PFSK-1 (cell line): ENCODE results near the gene TCP1.

ENCODE experiments used
- FOXP2 ChIP-seq: optimal IDR thresholded peaks from 2 replicates; pipeline ENCODE3; 2011; ENCODE audit warnings: borderline replicate concordance, control low read depth, inconsistent platforms; ENCODE audit not compliant: insufficient read depth; ENCODE audit errors: extremely low read length, extremely low read depth
- POLR2AphosphoS5 ChIP-seq: IDR thresholded peaks from 2 replicates; pipeline ENCODE4 v1.6.1; 2012; ENCODE audit warnings: low read depth, mild to moderate bottlenecking, control low read depth, low read length, moderate library complexity
- TAF1 ChIP-seq: IDR thresholded peaks from 2 replicates; pipeline ENCODE4 v1.6.1; 2012; ENCODE audit warnings: low read length, control low read depth, borderline replicate concordance; ENCODE audit not compliant: insufficient read depth
- TF ChIP-seq, protein P1 (sequence below), 2 experiments: IDR thresholded peaks; 2 replicates each; pipeline versions ENCODE4 v1.6.1 to v1.8.0; 2011 to 2012; ENCODE audit warnings: low read depth in 2 of 2, low read length in 2 of 2, control low read depth in 1 of 2, inconsistent platforms in 1 of 2, mild to moderate bottlenecking in 1 of 2, moderate library complexity in 1 of 2; ENCODE audit not compliant: insufficient read depth in 1 of 2

DNA sequence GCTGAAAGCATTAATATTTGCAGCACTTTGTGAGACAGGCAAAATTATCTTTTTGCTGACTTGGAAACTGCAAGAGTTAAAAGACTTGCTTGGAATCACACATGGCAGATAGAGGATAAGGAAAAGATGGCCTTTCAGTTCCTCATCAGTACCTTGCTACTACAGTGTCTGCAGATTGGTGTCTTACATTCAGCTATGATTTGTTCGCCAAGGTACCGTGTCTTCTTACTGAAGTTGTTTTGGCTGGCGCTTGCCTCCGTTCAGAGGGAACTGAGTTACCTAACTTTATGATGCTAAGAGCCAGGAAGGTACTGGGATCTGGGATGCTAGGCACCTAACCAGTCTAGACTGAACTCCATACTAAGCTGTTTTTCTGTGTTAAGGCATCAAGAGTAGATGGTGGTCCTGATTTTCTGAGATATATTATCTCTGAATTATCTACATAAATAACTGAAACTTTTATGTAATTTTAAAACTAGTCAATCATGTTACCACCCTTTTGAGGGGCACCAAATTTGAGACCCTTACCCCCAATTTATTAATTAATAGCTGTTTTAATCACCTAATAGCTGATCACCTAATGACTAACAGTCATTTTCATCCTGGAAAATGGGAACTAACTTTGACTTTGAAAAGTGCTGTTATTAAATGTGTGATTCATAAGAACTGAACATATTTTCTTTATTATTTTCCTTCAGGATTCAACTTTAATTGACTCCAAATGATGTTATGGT lies 59.6 kb downstream of the TCP1 start:
- TF ChIP-seq POLR2AphosphoS5 (no peak), TAF1 (no peak), FOXP2 (no peak)
- TF ChIP-seq, protein P1, sequence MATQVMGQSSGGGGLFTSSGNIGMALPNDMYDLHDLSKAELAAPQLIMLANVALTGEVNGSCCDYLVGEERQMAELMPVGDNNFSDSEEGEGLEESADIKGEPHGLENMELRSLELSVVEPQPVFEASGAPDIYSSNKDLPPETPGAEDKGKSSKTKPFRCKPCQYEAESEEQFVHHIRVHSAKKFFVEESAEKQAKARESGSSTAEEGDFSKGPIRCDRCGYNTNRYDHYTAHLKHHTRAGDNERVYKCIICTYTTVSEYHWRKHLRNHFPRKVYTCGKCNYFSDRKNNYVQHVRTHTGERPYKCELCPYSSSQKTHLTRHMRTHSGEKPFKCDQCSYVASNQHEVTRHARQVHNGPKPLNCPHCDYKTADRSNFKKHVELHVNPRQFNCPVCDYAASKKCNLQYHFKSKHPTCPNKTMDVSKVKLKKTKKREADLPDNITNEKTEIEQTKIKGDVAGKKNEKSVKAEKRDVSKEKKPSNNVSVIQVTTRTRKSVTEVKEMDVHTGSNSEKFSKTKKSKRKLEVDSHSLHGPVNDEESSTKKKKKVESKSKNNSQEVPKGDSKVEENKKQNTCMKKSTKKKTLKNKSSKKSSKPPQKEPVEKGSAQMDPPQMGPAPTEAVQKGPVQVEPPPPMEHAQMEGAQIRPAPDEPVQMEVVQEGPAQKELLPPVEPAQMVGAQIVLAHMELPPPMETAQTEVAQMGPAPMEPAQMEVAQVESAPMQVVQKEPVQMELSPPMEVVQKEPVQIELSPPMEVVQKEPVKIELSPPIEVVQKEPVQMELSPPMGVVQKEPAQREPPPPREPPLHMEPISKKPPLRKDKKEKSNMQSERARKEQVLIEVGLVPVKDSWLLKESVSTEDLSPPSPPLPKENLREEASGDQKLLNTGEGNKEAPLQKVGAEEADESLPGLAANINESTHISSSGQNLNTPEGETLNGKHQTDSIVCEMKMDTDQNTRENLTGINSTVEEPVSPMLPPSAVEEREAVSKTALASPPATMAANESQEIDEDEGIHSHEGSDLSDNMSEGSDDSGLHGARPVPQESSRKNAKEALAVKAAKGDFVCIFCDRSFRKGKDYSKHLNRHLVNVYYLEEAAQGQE (IDR thresholded peaks at IDR 0.05; ENCODE audit: insufficient read depth in 1 of 2, low read depth in 2 of 2, low read length in 2 of 2), result no peak
